Neural progenitor cell (in vitro differentiated cells): ENCODE data around the gene RGMA.

ENCODE experiments used
- CTCF ChIP-seq: fragments of 200-600 bp; sonication (generic); IDR thresholded peaks from 2 replicates; pipeline ENCODE4 v1.5.1; 2017; ENCODE audit warnings: antibody characterized with exemption, mild to moderate bottlenecking
- EZH2 ChIP-seq: fragments of 200-600 bp; sonication (generic); IDR thresholded peaks from 2 replicates; pipeline ENCODE4 v1.6.1; 2017; ENCODE audit warnings: antibody characterized with exemption, mild to moderate bottlenecking, moderate library complexity

GRCh38 chr15:93028111-93028631, 60.8 kb downstream of the RGMA start:
- TF ChIP-seq CTCF = no peak
- TF ChIP-seq EZH2 = no peak
